Endodermal cell (in vitro differentiated cells): ENCODE measurements around the gene CASP12. TPM values are rescaled to one million over a fixed set of nuclear protein-coding genes. Genes with fewer than 3 reads are reported as not detected.
"Not testable (repeated sequence)": the region's sequence is repeated elsewhere in the genome, so short reads cannot be mapped to it uniquely, and the experiment has no call there.

Source experiments
- DNase-seq: peaks from one replicate; pipeline ENCODE4 v3.0.0-alpha.2; 2017
- H3K27ac ChIP-seq: 2 replicates; pipeline ENCODE4 v1.5.1; 2013; ENCODE audit warnings: mild to moderate bottlenecking, low read depth, low read length, moderate library complexity
- H3K27me3 ChIP-seq: 2 replicates; pipeline ENCODE4 v1.6.1; 2013; ENCODE audit warnings: mild to moderate bottlenecking, low read length, moderate library complexity; ENCODE audit not compliant: insufficient read depth, control insufficient read depth, poor library complexity, severe bottlenecking
- H3K36me3 ChIP-seq: 2 replicates; pipeline ENCODE4 v1.7.0; 2013; ENCODE audit warnings: mild to moderate bottlenecking, low read length, moderate library complexity; ENCODE audit not compliant: control insufficient read depth, insufficient read depth
- H3K4me1 ChIP-seq: one replicate; pipeline ENCODE4 v1.7.0; 2013; ENCODE audit warnings: low read length; ENCODE audit not compliant: control insufficient read depth, insufficient read depth
- H3K4me3 ChIP-seq: 2 replicates; pipeline ENCODE4 v1.5.1; 2013; ENCODE audit warnings: mild to moderate bottlenecking, low read length, moderate library complexity
- H3K9ac ChIP-seq: 2 replicates; pipeline ENCODE4 v1.6.1; 2013; ENCODE audit warnings: mild to moderate bottlenecking, low read length, moderate library complexity; ENCODE audit not compliant: poor library complexity, severe bottlenecking; ENCODE audit errors: extremely low read depth
- H3K9me3 ChIP-seq: 2 replicates; pipeline ENCODE4 v1.6.1; 2013; ENCODE audit warnings: mild to moderate bottlenecking, low read length, moderate library complexity; ENCODE audit not compliant: control insufficient read depth
- H3K27ac Mint-ChIP-seq: 2 replicates; pipeline ENCODE4 v1.8.0; 2020; ENCODE audit warnings: mixed read lengths
- H3K27me3 Mint-ChIP-seq: 2 replicates; pipeline ENCODE4 v1.8.0; 2021; ENCODE audit warnings: mild to moderate bottlenecking, mixed read lengths; ENCODE audit not compliant: insufficient read depth
- H3K36me3 Mint-ChIP-seq: 2 replicates; pipeline ENCODE4 v1.8.0; 2020; ENCODE audit warnings: low read depth, mixed read lengths
- H3K4me1 Mint-ChIP-seq: 2 replicates; pipeline ENCODE4 v1.8.0; 2020; ENCODE audit warnings: mixed read lengths
- H3K4me3 Mint-ChIP-seq: 2 replicates; pipeline ENCODE4 v1.8.0; 2020; ENCODE audit warnings: mild to moderate bottlenecking, moderate library complexity, mixed read lengths
- H3K9me3 Mint-ChIP-seq: 2 replicates; pipeline ENCODE4 v1.8.0; 2020; ENCODE audit warnings: mild to moderate bottlenecking, mixed read lengths
- CTCF ChIP-seq: fragments of 200-600 bp; sonication (generic); conservative IDR thresholded peaks from 2 replicates; pipeline ENCODE4 v1.5.0; 2021; ENCODE audit warnings: antibody characterized with exemption, mild to moderate bottlenecking
- WGBS, 2 experiments: methylation state at CpG; one replicate each; pipeline versions ENCODE4 v1.1.5 to v1.1.7; 2013; ENCODE audit warnings: missing lambda C conversion rate in 2 of 2, mixed read lengths in 1 of 2; ENCODE audit not compliant: insufficient coverage in 1 of 2, insufficient read length in 1 of 2; 5-methylcytosine and 5-hydroxymethylcytosine counted together
- total RNA-seq, 2 donors: library from RNA; stranded (reverse); fragmentation: NEBNext Ultra II Directional in 1 of 2; extraction: Animal tissue kit (Norgen Biotek cat#: 25700) in 1 of 2; gene quantifications; 2 replicates in 1 of 2; 3 replicates in 1 of 2; pipeline ENCODE4 v1.2.1, GENCODE V29; 2021

The CASP12 gene
- total RNA-seq, 2 donors from 2014 or later: not detected

GRCh38 chr11:104943561-104943960 lies 45.3 kb upstream of the CASP12 start:
- Histone ChIP-seq H3K27me3 (no peaks in the 10 kb centered on the region), H3K36me3 (no peaks in the 10 kb centered on the region), H3K9ac (no peak overlapping the region), H3K4me3 (no peak overlapping the region), H3K4me1 (no peaks in the 10 kb centered on the region), H3K9me3 (no peaks in the 10 kb centered on the region), H3K27ac (no peak overlapping the region)
- TF ChIP-seq CTCF: no peak
- no peak overlapping the region for H3K4me3 Mint-ChIP-seq
- DNase-seq: no peak
- H3K27ac Mint-ChIP-seq: no peak overlapping the region
- no peaks in the 10 kb centered on the region for H3K4me1 Mint-ChIP-seq
- H3K36me3 Mint-ChIP-seq: no peaks in the 10 kb centered on the region
- H3K27me3 Mint-ChIP-seq: no peaks in the 10 kb centered on the region
- WGBS, 2 experiments: 38 to 86% methylated on average over 1 to 2 of the region's 2 CpGs
- no peaks in the 10 kb centered on the region for H3K9me3 Mint-ChIP-seq

- Mint-ChIP-seq H3K36me3 (no peaks in the 10 kb centered on the region), H3K27me3 (no peaks in the 10 kb centered on the region), H3K9me3 (peaks cover 10% of the 10 kb centered on the region), H3K4me3 (no peak overlapping the region), H3K4me1 (no peaks in the 10 kb centered on the region), H3K27ac (no peak overlapping the region)
- Histone ChIP-seq H3K27me3 (no peaks in the 10 kb centered on the region), H3K9ac (no peak overlapping the region), H3K36me3 (no peaks in the 10 kb centered on the region), H3K9me3 (peaks cover 11% of the 10 kb centered on the region), H3K4me1 (no peaks in the 10 kb centered on the region), H3K27ac (no peak overlapping the region), H3K4me3 (no peak overlapping the region)
- no peak for TF ChIP-seq CTCF
- 73 to 90% methylated on average over 1 of the region's 1 CpG for WGBS, 2 experiments
- no peak for DNase-seq
These were observed 36.3 kb upstream of the CASP12 start for GRCh38 chr11:104934594-104934993.

- H3K27me3 ChIP-seq, H3K27ac Mint-ChIP-seq, H3K4me3 ChIP-seq, H3K36me3 ChIP-seq, H3K4me1 ChIP-seq, H3K27me3 Mint-ChIP-seq, H3K4me3 Mint-ChIP-seq, H3K4me1 Mint-ChIP-seq, H3K36me3 Mint-ChIP-seq, H3K27ac ChIP-seq, DNase-seq, H3K9ac ChIP-seq: not testable (repeated sequence)
- peaks cover 11% of the 10 kb centered on the region for H3K9me3 ChIP-seq
- whole genome bisulfite sequencing, 2 experiments: 76% methylated on average over 1 of the region's 3 CpGs; no CpG with 5 or more reads in 1 of the 2 experiments
- peaks cover 10% of the 10 kb centered on the region for H3K9me3 Mint-ChIP-seq
These were observed 35.8 kb upstream of the CASP12 start for GRCh38 chr11:104934073-104934472.

GRCh38 chr11:104928811-104929210 lies 30.6 kb upstream of the CASP12 start:
- Mint-ChIP-seq H3K27ac (no peak overlapping the region), H3K27me3 (no peaks in the 10 kb centered on the region), H3K9me3 (peaks cover 20% of the 10 kb centered on the region), H3K4me1 (no peaks in the 10 kb centered on the region), H3K36me3 (peaks cover 3% of the 10 kb centered on the region), H3K4me3 (no peak overlapping the region)
- peaks cover 5% of the 10 kb centered on the region for H3K4me1 ChIP-seq
- no peak overlapping the region for H3K27ac ChIP-seq
- no peaks in the 10 kb centered on the region for H3K36me3 ChIP-seq
- no peak for DNase-seq
- H3K9ac ChIP-seq: no peak overlapping the region
- H3K4me3 ChIP-seq: no peak overlapping the region
- H3K27me3 ChIP-seq: no peaks in the 10 kb centered on the region
- peaks cover 28% of the 10 kb centered on the region for H3K9me3 ChIP-seq
- TF ChIP-seq CTCF: no peak
